ENCODE results near the gene LRRC45.

DNA sequence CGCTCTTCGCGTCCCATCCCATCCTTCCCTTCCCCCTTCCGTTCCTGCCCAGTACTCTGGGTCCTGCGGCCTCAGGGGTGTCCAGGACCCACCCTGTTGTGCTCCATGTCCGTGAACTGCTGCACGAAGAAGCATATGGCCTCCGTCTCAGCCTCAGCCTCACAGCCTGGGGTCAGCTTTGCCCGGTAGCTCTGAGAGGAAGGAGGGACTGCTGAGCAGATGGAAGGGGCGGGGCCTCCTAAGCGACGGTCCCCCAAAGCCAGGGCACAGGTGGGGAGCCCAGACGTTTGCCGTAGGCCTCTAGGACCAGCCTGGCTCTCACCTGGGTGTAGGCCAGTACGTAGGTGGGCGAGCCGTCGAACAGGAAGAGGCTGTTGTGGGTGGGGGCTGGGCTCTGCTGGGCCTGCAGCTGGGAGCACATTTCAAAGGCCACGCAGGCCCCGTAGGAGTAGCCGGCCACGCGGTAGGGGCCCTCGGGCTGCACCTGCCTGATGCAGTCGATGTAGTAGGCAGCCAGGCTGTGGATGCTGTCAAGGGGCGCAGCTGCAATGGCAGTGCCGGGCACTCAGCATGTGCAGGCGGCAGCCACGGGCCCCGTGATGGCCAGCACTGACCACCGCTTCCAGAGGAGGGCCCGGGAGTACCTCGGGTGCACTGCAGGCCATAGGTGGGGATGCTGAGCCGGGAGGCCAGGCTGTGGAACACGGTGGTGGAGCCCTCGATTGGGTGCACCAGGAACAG lies 57.1 kb downstream of the LRRC45 start:
- TF ChIP-seq, protein P1, sequence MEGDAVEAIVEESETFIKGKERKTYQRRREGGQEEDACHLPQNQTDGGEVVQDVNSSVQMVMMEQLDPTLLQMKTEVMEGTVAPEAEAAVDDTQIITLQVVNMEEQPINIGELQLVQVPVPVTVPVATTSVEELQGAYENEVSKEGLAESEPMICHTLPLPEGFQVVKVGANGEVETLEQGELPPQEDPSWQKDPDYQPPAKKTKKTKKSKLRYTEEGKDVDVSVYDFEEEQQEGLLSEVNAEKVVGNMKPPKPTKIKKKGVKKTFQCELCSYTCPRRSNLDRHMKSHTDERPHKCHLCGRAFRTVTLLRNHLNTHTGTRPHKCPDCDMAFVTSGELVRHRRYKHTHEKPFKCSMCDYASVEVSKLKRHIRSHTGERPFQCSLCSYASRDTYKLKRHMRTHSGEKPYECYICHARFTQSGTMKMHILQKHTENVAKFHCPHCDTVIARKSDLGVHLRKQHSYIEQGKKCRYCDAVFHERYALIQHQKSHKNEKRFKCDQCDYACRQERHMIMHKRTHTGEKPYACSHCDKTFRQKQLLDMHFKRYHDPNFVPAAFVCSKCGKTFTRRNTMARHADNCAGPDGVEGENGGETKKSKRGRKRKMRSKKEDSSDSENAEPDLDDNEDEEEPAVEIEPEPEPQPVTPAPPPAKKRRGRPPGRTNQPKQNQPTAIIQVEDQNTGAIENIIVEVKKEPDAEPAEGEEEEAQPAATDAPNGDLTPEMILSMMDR (IDR thresholded peaks at IDR 0.05): no peak
- TF ChIP-seq POLR2A (IDR thresholded peaks at IDR 0.05): no peak
